NCI-H1048 (cell line): ENCODE results near the gene TLK1.
"Not testable (repeated sequence)": the region's sequence is repeated elsewhere in the genome, so short reads cannot be mapped to it uniquely, and the experiment has no call there.

ENCODE experiments used
- DNase-seq: peaks from one replicate; lab custom pipeline; 2025; lab: John Stamatoyannopoulos, UW

TLK1 gene

GRCh38 chr2:171081649-171082111, 79.0 kb downstream of the TLK1 start:
- DNase-seq = no peak

GRCh38 chr2:171080607-171081006, 80.1 kb downstream of the TLK1 start:
- no peak for DNase-seq

GRCh38 chr2:171076422-171076821, 84.3 kb downstream of the TLK1 start:
- DNase-seq = not testable (repeated sequence)

- no peak for DNase-seq
Measured at GRCh38 chr2:171072164-171072563, 88.5 kb downstream of the TLK1 start.

GRCh38 chr2:171069286-171069956, 91.3 kb downstream of the TLK1 start:
- DNase-seq = no peak

- no peak for DNase-seq
Measured at GRCh38 chr2:171066110-171066509, 94.6 kb downstream of the TLK1 start.

- no peak for DNase-seq
Measured at GRCh38 chr2:171057575-171057974, 103.1 kb downstream of the TLK1 start.

GRCh38 chr2:171056307-171056706, 104.4 kb downstream of the TLK1 start:
- no peak for DNase-seq

- DNase-seq = no peak
Measured at GRCh38 chr2:171049691-171050090, 111.0 kb downstream of the TLK1 start.

- no peak for DNase-seq
Measured at GRCh38 chr2:171046048-171046560, 114.6 kb downstream of the TLK1 start.

- DNase-seq = no peak
Measured at GRCh38 chr2:171044416-171044815, 116.3 kb downstream of the TLK1 start.

GRCh38 chr2:171042253-171042969, 118.3 kb downstream of the TLK1 start:
- no peak for DNase-seq

- DNase-seq = no peak
Measured at GRCh38 chr2:171036532-171036931, 124.2 kb downstream of the TLK1 start.

- no peak for DNase-seq
Measured at GRCh38 chr2:171034315-171034714, 126.4 kb downstream of the TLK1 start.

- DNase-seq = no peak
Measured at GRCh38 chr2:171025214-171025613, 135.5 kb downstream of the TLK1 start.

GRCh38 chr2:171018522-171018921, 142.2 kb downstream of the TLK1 start:
- no peak for DNase-seq

- DNase-seq = no peak
Measured at GRCh38 chr2:171016125-171016524, 144.6 kb downstream of the TLK1 start.

GRCh38 chr2:171013851-171014250, 146.8 kb downstream of the TLK1 start:
- no peak for DNase-seq

- DNase-seq = no peak
Measured at GRCh38 chr2:171009386-171009785, 151.3 kb downstream of the TLK1 start.

- no peak for DNase-seq
Measured at GRCh38 chr2:171008550-171009205, 152.0 kb downstream of the TLK1 start.

GRCh38 chr2:171004833-171005232, 155.9 kb downstream of the TLK1 start:
- DNase-seq = no peak

GRCh38 chr2:171004363-171004762, 156.3 kb downstream of the TLK1 start:
- DNase-seq = peak; percentile 8

- no peak for DNase-seq
Measured at GRCh38 chr2:170999654-171000053, 161.0 kb downstream of the TLK1 start.
